ENCODE measurements around the gene MEIOC. TPM values are rescaled to one million over a fixed set of nuclear protein-coding genes. Genes with fewer than 3 reads are reported as not detected.
"Not testable (repeated sequence)": the region's sequence is repeated elsewhere in the genome, so short reads cannot be mapped to it uniquely, and the experiment has no call there.

Gene MEIOC
- polyA plus RNA-seq, 1 experiment, result 0.26 TPM

GRCh38 chr17:44633998-44634397 lies 22.3 kb upstream of the MEIOC start:
- Histone ChIP-seq H3K27me3 (ENCODE audit: control insufficient read depth, insufficient read depth, low read length) (no peaks in the 10 kb centered on the region), H3K4me3 (ENCODE audit: low read depth, low read length) (no peak overlapping the region), H3K36me3 (ENCODE audit: control insufficient read depth, insufficient read depth, low read length) (no peaks in the 10 kb centered on the region)
- TF ChIP-seq CTCF (IDR thresholded peaks at IDR 0.05; ENCODE audit: insufficient read depth, low read depth, low read length), result no peak
- ChIA-PET CTCF (interaction anchor here (1.0 to 14.7 kb wide), 8 partner anchors 10 to 111 kb away, joined by 3 to 151 read pairs (median 6); partner anchors contain the start of gene FZD2), POLR2A (no interaction called here)
- DNase-seq (ENCODE audit: low read depth), result no peak

- H3K36me3 ChIP-seq (ENCODE audit: control insufficient read depth, insufficient read depth, low read length); H3K4me3 ChIP-seq (ENCODE audit: low read depth, low read length); H3K27me3 ChIP-seq (ENCODE audit: control insufficient read depth, insufficient read depth, low read length); POLR2A ChIA-PET; DNase-seq (ENCODE audit: low read depth): not testable (repeated sequence)
- CTCF ChIA-PET, result interaction anchor here (0.7 to 14.7 kb wide), 8 partner anchors 8 to 111 kb away, joined by 3 to 151 read pairs (median 6); partner anchors contain the start of gene FZD2
- TF ChIP-seq CTCF (IDR thresholded peaks at IDR 0.05; ENCODE audit: insufficient read depth, low read depth, low read length), result 0 out of 2 replicates have a peak, but pooled peaks have one; percentile 16
Measured at GRCh38 chr17:44634401-44634800, 21.9 kb upstream of the MEIOC start.

DNA sequence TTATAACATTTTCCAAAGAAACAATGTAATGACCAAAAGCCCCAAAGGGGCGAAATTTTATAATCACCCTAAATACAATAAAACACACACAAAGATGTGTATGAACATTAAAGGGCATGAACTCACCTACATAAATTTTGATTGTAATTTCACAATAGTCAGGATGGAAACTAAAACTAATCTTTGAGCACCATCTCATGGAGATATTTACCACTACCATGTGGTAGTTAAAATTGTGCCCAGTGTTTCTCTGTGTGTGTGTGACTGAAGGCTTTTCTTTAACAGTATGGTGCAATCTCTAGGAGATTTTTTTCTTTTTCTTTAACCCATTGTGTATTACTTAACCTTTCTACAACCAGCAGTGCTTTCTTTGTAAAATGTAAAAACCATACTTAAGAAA lies 19.7 kb upstream of the MEIOC start:
- DNase-seq (ENCODE audit: low read depth), result peak; percentile 25
- Histone ChIP-seq H3K36me3 (ENCODE audit: control insufficient read depth, insufficient read depth, low read length) (no peaks in the 10 kb centered on the region), H3K27me3 (ENCODE audit: control insufficient read depth, insufficient read depth, low read length) (no peaks in the 10 kb centered on the region; the same call in 1 of the 2 replicates), H3K4me3 (ENCODE audit: low read depth, low read length) (no peak overlapping the region)
- ChIA-PET POLR2A (no interaction called here), CTCF (interaction anchor here (0.9 to 14.7 kb wide), 8 partner anchors 19 to 113 kb away, joined by 3 to 151 read pairs (median 4); partner anchors contain the start of gene FZD2)
- peak; percentile 46 for TF ChIP-seq CTCF (IDR thresholded peaks at IDR 0.05; ENCODE audit: insufficient read depth, low read depth, low read length)

GRCh38 chr17:44637066-44637465 lies 19.2 kb upstream of the MEIOC start:
- no peaks in the 10 kb centered on the region for H3K36me3 ChIP-seq (ENCODE audit: control insufficient read depth, insufficient read depth, low read length)
- no peak overlapping the region for H3K4me3 ChIP-seq (ENCODE audit: low read depth, low read length)
- TF ChIP-seq CTCF (IDR thresholded peaks at IDR 0.05; ENCODE audit: insufficient read depth, low read depth, low read length), result no peak
- H3K27me3 ChIP-seq (ENCODE audit: control insufficient read depth, insufficient read depth, low read length), result no peaks in the 10 kb centered on the region; the same call in 1 of the 2 replicates
- no peak for DNase-seq (ENCODE audit: low read depth)
- POLR2A ChIA-PET, result interaction anchor here (0.6 kb wide), 1 partner anchor 75 kb away, joined by 5 read pairs; no protein-coding TSS in a partner anchor
- CTCF ChIA-PET, result interaction anchor here (0.6 to 3.3 kb wide), 13 partner anchors 9 to 260 kb away, joined by 3 to 58 read pairs (median 4); partner anchors contain the start of gene FZD2

DNA sequence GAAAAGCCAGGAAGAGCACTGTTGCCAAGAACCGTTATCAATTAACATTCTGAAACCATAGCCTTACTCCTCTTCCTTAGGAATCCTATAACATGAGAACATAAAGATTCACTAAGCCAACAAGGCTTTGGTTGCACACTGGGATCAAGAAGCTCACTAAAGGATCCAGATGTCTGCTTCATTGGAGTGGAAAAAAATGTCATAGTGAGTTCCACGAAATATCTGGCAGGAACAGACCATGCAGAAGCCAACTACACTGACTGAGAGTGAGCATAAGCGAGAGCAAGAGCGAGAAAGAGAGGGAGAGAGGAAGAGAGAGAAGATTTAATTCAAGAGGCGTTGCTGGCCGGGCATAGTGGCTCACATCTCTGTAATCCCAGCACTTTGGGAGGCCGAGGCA lies 13.4 kb upstream of the MEIOC start:
- TF ChIP-seq CTCF (IDR thresholded peaks at IDR 0.05; ENCODE audit: insufficient read depth, low read depth, low read length), result no peak
- ChIA-PET POLR2A (no interaction called here), CTCF (interaction anchor here (1.5 to 1.9 kb wide), 2 partner anchors 8 to 109 kb away, joined by 4 to 6 read pairs; no protein-coding TSS in a partner anchor)
- Histone ChIP-seq H3K36me3 (ENCODE audit: control insufficient read depth, insufficient read depth, low read length) (no peaks in the 10 kb centered on the region), H3K27me3 (ENCODE audit: control insufficient read depth, insufficient read depth, low read length) (no peaks in the 10 kb centered on the region; the same call in 1 of the 2 replicates), H3K4me3 (ENCODE audit: low read depth, low read length) (no peak overlapping the region)
- DNase-seq (ENCODE audit: low read depth), result no peak
